Activated CD8-positive, alpha-beta memory T cell treated with anti-CD3 and anti-CD28 coated beads for 4 hours (primary cell): ENCODE results near the gene IRF8.

Experiments
- DNase-seq, 2 donors: peaks; one replicate each; pipeline ENCODE4 v3.0.0-alpha.2; 2020; ENCODE audit warnings: low read depth in 2 of 2

Gene IRF8

DNA sequence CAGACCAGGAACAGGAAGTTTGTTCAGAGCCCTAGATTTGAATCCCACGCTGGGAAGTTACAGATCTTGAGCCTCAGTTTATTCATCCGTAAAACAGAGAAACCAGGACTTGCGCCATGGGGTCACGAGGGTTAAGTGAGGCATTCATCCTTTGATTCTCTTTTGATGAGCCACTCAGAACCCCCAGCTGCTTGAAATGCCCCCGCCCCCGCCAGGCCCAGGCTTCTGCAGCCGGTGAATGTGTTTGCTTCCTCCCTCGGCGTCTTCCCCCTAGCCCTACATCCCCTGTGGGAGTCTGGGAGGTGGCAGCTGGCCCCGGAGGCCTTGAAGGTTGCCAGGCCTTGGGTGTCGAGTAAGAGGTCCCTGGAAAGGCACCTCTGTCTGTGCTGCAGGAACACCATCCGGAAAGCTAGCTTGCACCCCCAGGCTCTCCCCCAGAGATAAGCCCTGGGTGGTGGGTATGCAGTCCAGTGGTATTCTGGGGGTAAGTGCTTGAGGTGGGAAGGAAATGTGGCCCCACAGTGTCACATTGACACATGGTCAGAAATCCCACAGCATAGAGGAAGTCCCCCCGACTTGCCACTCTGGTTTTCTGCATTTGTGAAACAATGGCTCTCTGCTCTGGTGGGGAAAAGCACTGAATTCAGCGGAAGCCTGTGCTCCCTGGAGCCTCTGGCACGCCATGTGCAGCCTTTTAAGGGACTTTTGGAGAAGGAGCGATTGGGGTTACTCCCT lies 14.9 kb downstream of the IRF8 start:
- DNase-seq, result no peak

DNA sequence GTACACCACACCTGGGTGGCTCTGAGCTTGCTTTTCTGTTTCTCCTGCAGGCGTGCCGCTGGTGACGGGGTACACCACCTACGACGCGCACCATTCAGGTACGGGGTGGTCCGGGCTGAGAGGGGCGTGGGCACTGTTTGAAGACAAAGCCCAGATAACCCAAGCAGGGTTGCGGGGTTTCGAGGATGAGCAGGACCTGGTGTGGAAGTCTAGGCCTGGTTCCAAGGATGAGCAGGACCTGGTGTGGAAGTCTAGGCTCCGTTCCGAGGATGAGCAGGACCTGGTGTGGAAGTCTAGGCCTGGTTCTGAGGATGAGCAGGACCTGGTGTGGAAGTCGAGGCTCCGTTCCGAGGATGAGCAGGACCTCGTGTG lies 15.4 kb downstream of the IRF8 start:
- no peak for DNase-seq

DNA sequence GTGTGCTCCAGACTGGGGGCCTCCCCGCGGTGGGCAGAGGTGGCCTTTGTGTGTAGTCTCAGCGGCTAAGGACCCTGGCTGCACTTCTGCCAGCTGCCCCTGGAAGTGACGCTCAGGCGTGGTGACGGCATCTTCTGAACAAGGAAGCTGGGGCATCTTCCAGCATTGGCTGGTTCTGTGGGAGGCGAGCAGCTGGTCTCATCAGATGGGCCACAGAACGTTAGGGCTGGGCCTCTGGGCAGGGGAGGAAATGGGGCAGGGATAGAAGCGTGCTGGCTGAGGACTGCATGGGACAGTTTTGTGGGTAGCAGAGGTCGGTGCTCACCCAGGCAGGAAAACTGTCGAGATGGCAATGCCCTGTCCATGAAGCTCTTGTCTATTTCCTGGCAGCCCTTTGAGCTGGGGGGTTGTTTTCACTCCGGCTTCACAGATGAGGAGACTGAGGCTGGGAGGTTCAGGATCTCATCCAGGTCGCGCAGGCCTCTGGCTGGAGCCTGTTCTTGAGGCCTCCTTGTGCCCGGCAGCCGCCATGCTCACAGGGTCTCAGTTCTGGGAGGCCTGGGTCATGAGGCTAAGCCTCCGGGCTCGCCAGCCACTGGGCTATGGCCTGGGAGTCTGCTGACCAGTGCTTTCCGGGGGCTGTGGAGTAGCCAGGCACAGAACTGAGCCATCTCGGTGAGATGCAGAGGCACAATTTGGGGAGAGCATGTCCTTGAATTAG lies 16.3 kb downstream of the IRF8 start:
- DNase-seq, result no peak

DNA sequence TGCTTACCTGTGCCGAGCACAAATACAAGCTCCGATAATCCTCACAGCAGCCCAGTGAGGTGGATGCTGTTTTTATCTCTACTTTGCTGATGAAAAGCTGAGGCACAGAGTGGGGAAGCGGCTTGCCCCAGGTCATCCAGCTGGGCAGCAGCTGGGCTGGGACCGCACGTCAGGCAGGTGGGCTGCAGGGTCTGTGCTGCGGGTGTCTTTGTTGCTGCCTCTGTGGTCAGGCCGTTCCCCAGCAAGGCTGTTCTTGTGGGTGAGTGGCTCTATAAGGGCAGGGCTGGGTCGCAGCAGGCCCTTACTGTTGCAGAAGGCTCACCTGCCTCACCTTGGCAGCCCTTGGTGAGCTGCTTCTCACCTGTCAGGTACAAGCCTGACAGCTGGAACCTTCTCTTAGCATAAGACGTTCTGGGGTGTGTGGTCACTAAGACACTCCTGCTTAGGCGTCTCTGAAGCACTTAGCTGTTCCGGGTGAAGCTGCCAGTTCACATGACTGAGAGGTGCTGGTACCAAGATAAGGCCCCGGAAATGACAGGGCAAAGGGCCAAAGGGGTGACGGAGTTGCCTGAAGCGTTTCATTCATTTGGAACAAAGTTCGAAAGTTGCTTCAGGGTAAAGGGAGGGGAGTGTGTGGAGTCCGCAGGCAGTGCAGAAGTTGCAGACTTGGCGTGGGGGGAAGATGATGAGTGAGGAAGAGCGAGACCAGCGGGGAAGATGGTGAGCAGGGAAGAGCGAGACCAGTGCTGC lies 17.4 kb downstream of the IRF8 start:
- no peak for DNase-seq

DNA sequence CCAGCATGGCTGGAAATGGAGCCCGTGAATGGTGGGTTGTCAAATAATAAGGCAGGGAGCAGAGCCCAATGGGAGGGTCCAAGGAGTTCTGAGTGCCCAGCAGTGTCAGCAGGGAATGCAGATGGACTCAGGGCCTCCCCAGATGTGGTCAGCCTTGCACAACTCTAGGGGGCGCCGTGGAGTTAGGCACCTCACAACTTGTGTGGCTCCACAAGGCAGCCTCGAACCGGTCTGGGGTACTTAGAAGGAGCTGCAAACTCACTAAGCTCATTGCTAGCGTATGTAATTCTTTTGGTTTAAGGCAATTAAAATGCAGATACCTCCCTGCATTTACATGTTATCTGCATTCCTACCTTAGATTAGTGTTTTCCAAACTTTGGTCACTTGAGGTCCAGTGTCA lies 18.1 kb downstream of the IRF8 start:
- no peak for DNase-seq

DNA sequence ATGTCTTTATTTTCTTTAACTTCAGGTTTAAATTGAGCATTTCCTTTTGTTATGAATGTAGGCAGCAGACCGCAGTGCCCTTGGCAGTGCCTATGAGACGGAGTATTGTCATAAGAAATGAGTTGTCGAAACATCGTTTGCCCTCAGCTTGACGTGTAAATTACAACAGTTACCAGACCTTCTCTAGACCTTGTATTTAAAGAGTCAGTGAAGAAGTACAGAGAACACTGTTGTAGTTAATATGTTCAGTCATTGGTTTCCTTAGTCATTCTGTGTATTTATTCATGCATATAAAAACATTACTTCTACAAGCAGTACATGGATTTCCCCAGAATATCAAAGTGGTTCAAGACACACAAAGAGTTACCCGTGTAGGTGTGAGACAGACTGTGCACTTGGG lies 19.0 kb downstream of the IRF8 start:
- DNase-seq, result no peak

DNA sequence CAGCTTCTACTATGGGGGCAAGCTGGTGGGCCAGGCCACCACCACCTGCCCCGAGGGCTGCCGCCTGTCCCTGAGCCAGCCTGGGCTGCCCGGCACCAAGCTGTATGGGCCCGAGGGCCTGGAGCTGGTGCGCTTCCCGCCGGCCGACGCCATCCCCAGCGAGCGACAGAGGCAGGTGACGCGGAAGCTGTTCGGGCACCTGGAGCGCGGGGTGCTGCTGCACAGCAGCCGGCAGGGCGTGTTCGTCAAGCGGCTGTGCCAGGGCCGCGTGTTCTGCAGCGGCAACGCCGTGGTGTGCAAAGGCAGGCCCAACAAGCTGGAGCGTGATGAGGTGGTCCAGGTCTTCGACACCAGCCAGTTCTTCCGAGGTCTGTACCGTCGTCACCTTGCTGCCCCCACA lies 19.5 kb downstream of the IRF8 start:
- DNase-seq, result no peak

DNA sequence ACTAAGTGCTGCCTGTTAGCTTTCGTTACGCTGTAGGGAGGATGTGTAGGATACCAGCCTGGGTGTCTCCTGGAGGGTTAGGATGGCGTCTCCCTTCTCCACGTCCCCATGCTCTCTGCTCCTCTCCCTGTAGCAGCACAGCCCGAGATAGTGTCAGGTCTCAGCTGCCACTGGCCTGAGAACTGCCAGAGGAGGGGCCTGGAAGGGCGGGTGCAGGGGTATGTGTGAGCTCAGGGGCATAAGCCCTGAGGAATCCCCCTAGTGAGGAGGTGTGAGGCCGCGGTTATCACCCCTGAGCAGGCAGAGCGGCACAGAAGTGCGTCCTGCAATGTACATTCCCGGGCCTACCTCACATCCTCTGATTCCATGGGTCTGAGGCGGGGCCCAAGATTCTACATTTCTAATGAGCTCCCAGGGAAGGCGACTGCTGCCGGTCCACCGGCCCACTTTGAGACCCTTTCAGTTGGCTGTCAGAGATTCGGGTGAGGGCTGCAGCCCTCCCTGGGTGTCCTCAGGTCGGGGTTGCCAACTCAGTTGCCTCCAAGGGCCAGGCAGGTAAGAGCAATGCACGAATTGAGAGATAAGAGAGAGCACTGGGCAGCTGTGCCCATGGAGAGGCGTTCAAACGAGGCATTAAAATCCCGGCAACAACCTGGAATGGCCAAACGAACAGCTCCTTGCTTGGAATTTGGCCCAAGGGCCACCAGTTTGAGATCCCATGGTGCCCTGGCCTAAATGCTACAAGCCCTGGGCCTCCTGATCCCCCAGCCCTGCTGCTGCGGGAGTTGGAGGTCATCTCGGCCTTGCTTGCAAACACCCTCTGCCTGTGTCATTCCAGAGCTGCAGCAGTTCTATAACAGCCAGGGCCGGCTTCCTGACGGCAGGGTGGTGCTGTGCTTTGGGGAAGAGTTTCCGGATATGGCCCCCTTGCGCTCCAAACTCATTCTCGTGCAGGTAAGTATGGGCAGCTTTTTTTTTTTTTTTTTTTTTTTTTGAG lies 20.6 kb downstream of the IRF8 start:
- DNase-seq, result no peak

DNA sequence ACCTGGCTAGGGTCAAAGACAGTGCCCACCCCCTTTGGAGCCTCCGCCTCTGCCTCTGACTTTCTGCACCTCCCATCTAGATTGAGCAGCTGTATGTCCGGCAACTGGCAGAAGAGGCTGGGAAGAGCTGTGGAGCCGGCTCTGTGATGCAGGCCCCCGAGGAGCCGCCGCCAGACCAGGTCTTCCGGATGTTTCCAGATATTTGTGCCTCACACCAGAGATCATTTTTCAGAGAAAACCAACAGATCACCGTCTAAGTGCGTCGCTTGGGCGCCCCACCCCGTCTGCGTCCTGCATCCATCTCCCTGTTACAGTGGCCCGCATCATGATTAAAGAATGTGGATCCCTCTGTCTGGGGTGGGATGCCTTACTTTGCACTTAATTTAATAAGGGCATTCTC lies 22.1 kb downstream of the IRF8 start:
- DNase-seq, result no peak

DNA sequence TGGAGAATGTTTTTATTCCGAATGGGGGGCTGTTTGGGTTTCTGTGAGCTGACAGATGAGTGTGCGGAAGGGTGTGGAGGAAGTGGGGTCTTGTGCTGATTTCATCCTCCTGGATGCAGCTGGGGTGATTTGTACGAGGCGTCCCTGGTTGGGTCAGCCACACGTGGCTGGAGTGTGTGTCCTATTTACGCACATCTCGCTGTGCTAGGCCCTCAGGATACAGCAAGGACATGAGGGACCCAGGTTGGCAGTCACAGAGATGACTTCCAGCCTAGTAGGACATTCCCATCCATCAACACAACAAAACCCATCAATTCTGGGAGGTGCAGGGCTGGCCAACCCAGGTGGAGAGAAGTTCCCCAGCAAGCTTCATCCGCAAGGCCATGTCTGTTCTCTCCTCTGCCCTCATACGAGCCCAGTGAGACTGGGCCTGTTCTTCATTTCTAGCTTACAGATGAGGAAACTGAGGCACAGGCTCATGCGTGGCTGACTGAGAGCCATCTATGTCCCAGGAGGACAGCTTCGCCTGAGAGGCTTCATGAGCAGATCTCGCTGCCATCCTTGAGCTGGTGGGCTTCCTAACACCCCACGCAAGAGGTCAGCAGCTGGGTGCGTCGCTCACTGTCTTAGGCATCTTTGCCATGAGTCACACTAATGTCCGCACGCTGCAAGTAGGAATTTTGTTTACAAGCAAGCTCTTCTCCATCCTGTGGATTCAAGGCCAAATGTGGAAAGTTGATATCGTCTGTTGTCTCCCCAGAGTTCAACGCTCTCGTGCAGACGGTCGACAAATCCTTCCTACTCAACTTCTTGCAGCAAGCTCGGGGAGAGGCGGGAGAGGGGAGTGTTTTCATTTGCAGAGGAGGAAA lies 24.4 kb downstream of the IRF8 start:
- DNase-seq, result no peak

DNA sequence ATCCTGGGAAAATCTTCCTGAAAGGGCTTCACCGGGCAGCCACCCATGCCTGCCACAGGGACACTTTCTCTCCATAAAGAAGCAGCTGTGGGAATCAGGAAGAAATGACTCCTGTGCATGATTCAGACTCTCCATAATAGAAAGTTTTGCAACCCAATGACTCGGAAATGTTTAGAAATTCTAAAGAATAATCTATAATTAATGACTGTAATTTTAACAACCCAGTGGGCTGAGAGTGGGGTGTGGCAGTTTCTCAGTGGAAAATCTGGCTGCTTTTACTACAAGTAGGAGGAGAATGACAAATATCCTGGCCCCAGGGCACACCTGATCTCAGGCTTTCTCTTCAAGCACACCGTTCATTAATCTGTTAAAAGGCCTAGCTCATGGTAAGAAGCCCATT lies 25.7 kb downstream of the IRF8 start:
- DNase-seq, result peak in 1 of 2 donors; percentile 42

DNA sequence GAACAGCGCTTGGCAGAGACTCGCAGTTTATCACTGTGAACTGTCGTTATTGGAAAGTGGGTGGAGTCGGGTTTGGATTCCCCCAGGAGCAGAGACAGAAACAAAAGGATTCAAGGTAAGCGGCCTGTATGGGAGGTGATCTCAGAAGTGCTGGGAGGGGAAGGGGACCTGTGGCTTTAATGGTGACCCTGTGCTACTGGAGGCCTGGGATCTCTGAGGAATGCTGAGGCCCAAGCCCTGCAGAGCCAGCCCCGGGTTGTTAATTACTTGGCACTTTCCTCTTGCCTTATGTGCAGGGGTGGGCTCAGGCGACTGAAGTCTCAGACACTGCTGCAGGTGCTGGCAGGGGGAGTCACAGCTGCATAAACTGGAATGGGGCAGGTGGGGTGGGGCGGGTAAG lies 27.4 kb downstream of the IRF8 start:
- no peak for DNase-seq

DNA sequence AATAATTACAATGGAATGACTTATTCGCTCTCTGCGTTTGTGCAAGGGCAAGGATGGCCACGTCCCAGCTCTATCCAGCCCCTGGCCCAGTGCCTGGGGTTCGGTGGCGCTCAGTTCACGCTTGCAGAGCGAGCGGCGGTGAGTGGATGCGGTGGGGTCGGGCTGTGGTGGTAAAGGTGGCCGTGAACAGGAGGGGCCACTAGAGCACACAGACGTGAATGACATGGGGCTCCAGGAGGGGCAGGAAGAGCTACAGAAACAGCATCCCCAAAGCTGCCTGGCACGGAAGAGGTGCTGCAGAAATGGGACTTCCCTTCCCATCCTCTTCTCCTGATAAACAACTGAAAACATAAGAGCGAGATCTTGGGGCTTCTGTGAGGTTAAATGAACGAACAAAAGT lies 28.4 kb downstream of the IRF8 start:
- no peak for DNase-seq

DNA sequence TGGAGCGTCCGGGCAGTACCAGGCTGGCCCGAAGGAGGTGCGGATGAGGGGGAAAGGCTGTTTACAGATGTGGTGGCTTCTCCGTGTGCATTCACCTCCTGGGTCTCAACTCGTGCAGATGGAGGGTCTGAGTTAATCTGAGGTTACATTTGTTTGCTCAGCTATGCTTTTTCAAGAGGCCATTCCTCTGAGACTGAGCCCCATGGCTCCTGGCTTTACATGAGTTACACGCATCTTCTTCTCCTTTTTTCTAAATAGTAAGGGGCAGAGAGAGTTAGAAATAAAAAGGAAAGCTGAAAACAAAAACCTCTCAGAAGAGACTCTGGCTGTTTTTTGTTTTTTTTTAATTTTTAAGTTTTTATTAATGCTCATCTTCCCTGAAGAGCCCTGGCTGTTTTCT lies 29.0 kb downstream of the IRF8 start:
- DNase-seq, result no peak

DNA sequence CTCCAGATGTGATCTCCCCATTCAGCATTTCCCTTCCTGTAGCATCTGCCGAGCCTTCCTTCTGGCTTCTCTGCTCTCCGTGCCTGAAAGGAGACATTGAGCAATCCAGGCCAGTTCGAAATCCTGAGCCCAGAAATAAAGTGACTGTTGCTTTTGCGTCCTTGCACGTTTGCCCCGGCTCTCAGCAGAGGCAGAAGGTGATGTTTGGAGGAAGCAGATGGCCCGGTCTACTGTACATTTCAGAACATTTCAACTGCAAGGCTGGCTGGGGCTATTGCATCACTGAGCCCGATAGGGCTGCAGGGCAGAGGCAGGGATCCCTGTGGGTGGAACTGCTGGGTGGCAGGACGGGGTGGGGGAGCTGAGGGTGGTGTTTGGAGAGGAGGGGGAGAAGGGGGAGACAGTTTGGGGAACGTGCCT lies 29.4 kb downstream of the IRF8 start:
- no peak for DNase-seq

DNA sequence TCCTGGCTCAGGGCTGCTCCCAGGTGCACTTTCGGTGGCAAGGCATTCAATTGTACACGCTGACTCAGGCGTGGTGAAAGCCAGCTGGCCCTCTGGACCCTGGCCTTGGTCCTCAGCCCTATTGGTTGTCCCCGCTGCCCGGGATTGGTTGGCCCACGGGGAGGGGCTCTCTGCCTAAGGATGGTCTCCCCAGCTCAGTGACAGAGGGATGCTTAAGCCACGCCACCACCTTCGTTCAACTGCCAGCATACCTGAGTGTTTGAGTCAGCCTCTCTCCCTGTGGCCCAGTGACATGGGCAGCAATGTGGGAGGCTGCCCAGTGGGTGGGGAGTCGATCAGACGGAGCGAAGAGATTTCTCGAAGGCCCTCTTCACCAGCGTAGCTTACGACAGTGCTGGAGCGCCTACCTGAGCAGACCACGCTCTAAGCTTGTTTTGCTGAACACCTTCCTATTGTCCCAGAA lies 30.3 kb downstream of the IRF8 start:
- no peak for DNase-seq

DNA sequence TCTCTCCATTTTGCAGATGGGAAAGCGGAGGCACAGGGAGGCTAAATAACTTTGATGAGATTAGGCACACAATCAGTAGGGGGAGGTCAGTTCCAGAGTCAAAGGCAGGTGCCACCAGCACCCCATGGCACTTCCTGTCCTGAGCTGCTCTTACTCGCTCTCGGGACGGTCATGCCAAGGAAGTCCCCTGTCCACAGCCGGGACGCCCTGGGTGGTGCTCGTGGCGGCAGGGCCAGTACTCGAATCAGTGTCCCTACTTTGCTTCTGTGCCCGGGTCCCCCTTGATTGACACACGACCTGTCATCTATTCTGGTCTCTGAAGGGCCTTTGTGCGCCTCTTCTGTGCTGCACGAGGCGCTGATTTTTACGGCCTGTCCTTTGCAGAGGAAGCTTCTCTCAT lies 31.3 kb downstream of the IRF8 start:
- DNase-seq, result no peak

DNA sequence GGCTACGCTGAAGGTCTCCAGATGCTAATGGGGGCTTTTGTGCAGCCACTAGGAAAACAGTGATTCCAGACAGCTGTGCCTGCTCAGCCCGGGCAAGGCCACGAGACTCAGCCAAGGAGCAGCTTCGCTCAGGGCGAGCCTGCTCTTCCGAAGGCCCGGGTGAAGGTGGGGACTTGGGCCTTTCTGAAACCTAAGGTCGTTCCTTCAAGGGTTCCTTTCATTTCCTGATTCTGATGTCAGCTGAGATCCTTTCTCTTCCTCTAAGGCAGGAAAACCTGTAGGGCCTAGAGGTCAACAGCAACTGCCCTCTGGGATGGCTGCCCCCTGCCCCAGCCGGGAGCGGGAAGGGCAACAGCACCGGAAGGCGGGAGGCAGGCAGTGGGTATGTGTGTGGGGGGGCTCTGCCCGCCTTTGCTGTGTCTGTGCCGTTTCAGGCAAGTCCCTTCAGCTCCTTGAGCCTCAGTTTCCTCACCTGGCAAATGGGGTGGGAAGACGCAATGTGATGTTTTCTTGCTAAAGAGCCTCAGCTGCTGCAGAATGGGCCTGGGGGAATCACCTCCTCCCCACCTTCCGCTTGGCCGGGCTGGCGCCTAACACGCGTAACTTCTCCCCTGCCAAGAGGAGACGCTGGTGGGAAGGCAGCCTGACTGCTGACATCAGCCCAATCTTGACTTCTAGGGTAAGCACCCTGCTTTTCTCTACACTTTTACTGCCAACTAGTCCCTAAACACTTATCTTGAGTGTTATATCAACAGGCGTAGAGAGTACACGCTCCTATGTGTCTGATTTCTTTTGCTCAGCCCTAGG lies 32.8 kb downstream of the IRF8 start:
- DNase-seq, result no peak

DNA sequence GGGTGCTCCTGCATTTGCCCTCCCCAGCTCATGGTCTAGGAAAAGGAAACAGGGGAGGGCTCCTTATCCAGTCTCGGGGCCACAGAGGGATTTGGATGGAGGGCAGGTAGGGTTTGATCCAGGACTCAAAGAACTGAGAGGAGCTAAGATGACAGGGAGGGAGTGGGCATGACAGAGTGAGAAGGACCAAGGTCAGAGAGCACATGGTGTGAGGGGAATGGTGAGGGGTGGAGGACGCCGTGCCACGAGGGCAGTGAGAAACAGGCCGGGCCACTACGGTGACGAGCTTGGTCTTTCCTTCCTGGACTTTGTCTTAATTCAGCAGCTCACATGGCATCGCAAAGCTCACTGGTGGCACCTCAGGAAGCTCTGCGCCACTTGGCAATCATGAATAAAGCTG lies 35.2 kb downstream of the IRF8 start:
- no peak for DNase-seq
